Stimulated activated CD8-positive, alpha-beta memory T cell treated with anti-CD3 and anti-CD28 coated beads, Interleukin-4, amount 100 ng/mL, for 1 hour (primary cell): ENCODE data around the gene IGSF9B.
"Not testable (repeated sequence)": the region's sequence is repeated elsewhere in the genome, so short reads cannot be mapped to it uniquely, and the experiment has no call there.

Experiments
- DNase-seq, 2 donors: peaks; one replicate each; pipeline ENCODE4 v3.0.0-alpha.2; 2020; ENCODE audit warnings: low read depth in 2 of 2, low spot score in 1 of 2

IGSF9B gene

GRCh38 chr11:133956650-133957633, at the start of gene IGSF9B:
Gene IGSF9B (minus strand): TSS chr11:133956968. CDS start chr11:133956754, 214 bp downstream.
- peak; percentile 62 to 82 for DNase-seq

DNA sequence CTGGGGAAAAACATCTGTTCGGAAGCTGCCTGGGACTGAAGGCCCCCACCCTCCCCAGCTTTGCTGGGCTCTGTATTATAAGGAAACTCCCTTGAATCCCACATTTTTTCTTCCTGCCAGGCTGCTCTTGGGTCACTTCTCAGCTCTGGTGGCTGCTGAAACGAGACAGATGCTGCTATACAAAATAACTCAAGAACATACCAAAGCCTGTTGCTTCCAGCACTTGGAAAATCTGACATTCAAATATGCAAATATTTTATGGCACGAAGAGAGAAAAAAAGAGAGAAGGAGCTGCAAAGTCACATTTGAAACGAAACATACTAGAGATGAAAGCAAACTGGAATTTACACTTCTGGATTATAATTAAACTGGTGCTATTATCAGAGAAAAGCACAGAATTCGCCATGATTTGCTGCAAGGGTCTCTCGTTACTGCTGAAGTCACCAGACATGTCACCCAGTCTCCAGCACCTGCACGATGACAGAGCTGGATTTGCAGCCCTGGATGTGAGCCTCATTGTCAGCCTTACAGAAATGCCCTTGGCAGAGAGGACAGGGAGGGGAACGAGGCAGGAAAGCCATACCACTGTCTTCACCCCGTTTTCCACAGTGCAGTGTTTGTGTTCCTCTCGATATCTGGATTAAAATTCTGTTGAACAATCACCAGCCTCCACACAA, 47.9 kb upstream of the IGSF9B start:
- no peak for DNase-seq

GRCh38 chr11:134003792-134004495, 47.2 kb upstream of the IGSF9B start:
- no peak for DNase-seq

GRCh38 chr11:134002819-134003218, 46.1 kb upstream of the IGSF9B start:
- not testable (repeated sequence) for DNase-seq

- not testable (repeated sequence) for DNase-seq
Observed at GRCh38 chr11:134002338-134002737, 45.6 kb upstream of the IGSF9B start.

GRCh38 chr11:134001596-134001995, 44.8 kb upstream of the IGSF9B start:
- no peak for DNase-seq

- DNase-seq, result no peak
Observed at GRCh38 chr11:134001088-134001487, 44.3 kb upstream of the IGSF9B start.

- DNase-seq, result no peak
Observed at GRCh38 chr11:133999355-133999754, 42.6 kb upstream of the IGSF9B start.

DNA sequence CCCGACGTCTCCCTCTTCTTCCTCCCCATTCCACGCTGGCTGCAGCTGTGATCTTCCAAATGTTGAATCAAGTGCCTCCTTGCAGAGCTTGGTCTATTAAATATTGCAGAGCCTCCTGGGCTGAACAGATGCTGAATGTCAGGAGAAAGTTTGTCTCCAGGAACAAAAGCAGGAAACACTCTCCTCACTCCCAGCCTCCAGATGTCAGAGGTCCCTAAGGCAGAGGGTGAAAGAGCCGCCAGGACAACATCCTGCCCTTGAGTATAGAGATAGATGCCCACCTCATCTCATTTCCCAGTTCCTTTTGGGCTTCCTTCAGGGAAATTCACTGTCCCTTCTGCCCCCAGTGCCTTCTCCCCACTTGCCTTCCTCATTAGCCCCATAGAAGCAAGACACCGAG, 40.8 kb upstream of the IGSF9B start:
- DNase-seq, result no peak

GRCh38 chr11:133996671-133997070, 39.9 kb upstream of the IGSF9B start:
- DNase-seq, result no peak

- DNase-seq, result no peak
Observed at GRCh38 chr11:133995066-133995465, 38.3 kb upstream of the IGSF9B start.

DNA sequence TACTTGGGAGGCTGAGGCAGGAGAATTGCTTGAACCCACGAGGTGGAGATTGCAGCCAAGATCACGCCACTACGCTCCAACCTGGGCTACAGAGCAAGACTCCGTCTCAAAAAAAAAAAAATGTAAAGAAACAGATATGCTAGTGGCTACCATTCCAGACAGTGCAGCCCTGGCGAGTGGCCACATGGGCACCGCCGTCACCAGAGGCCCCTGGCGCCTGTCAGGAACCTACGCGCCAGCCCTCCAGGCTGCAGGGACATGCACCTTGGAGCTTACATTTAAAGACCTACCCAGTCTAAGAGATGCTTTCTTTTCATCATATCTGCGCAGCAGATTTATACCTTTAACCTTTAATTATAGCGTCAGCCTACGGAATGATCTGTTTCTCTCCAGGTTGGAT, 37.2 kb upstream of the IGSF9B start:
- DNase-seq, result no peak

GRCh38 chr11:133993107-133993506, 36.3 kb upstream of the IGSF9B start:
- no peak for DNase-seq

GRCh38 chr11:133992121-133992520, 35.4 kb upstream of the IGSF9B start:
- DNase-seq, result no peak

DNA sequence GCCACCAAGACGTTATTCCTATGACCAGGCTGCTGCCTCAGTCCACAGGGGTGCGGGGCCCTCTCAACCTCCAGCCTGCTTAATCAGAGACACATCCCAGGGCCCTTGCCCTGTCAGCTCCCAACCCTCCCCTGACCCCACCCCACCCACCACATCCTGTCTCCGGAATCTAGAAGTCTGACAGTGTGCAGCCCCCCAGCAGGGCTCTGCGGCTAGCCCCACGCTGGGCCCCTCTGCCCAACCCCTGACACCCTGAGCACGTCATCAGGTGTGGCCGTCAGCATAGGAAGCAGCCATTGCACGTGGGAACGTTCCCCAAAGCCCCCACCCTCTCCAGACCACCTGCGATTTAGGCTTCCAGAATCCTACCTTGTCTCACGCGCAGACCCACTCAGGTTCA, 34.3 kb upstream of the IGSF9B start:
- DNase-seq, result no peak

GRCh38 chr11:133990501-133990900, 33.7 kb upstream of the IGSF9B start:
- DNase-seq, result no peak

DNA sequence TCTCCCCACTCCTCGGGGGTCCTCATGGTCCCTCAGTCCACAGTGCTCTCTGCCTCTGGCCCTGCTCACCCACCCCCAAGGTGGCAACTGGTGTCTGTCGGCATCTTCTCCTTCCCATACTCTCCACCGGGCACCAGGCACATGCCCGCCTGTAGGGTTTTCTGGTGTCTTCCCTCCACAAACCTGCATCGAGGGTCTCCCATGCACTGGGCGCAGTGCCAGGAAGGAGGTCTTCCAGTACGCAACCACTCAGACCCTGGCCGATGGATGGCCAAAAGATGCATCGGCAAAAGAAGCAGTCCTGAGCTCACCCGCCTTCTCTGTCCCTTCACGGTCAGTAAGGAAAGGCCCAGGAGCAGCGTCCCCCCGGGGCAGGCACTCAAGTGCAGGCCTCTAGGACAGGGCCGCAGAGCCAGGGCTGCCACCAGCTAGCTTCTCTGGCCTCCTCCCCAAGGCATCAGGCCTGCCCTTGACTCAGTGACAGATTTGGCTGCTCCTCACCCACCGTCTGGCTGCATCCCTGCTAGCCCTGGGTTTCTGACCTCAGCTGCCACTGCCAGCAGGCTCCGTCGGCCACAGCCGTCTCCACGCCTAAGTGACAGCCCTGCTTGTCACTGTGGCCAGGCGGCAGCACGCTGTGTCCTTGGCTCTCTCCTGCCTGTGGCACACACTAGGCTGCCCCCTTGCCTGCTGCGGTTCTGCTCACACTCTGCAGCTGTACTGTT, 32.1 kb upstream of the IGSF9B start:
- no peak for DNase-seq

GRCh38 chr11:133987171-133987570, 30.4 kb upstream of the IGSF9B start:
- DNase-seq, result no peak

DNA sequence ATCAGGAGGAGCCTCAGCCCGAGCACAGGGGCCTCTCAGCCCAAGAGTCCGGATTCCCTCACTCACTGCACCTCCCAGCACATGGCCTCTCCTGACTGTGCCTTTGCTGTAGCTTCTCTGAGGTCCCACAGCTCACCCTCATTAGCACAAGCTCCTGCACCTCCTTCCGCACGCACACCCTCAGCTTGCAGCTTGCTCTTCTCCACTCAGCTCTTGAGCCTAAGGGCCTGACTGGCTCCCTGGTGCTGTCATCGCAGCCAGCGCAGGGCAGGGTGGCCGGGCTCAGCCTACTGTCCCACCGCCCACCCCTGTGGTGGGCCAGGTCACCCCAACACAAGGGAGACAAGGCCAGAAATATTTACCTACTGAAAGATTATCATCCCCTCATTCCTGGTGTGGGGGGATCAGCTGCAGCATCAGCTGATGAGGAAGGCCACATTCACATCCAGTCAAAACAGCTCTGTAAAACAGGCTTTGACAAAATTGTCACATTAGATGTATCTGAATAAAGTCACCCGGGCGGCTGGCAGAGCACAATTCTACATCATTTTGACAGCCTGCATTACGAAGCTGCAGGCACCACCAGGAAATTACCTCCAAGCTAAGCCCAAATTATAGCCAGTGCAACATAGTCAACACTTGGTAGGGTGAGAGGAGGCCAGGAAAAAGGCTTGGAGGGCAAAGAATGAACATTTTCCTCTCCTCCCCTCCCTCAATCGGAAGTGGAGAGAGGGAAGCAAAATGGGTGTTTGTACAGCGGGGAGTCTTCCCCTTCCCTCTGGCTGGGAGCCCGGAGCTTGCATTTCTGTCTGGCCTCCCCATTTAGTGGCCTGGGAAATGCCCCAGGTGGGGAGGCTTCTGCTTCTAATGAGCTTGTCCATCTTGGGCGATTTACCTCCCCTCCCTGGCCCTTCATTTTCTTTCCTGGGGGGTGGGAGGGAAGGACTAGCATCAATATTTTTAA, 29.5 kb upstream of the IGSF9B start:
- no peak for DNase-seq

- no peak for DNase-seq
Observed at GRCh38 chr11:133984828-133985227, 28.1 kb upstream of the IGSF9B start.
